Fibroblast of lung (primary cell): ENCODE results near the gene AGAP1. TPM values are rescaled to one million over a fixed set of nuclear protein-coding genes. Genes with fewer than 3 reads are reported as not detected.

Experiments used
- DNase-seq, 2 donors: peaks; one replicate each; pipeline versions ENCODE4 v3.0.0 to v3.0.0-alpha.2; 2010; ENCODE audit warnings: low read depth in 2 of 2
- H2AFZ ChIP-seq: 2 replicates; pipeline ENCODE4 v1.5.1; 2012; ENCODE audit warnings: low read length, control low read depth, inconsistent platforms
- H3K27ac ChIP-seq: 2 replicates; pipeline ENCODE4 v1.5.1; 2011; ENCODE audit warnings: low read length, control low read depth; ENCODE audit not compliant: insufficient read depth
- H3K27me3 ChIP-seq: 2 replicates; pipeline ENCODE4 v1.5.1; 2011; ENCODE audit warnings: mild to moderate bottlenecking, low read length; ENCODE audit not compliant: control insufficient read depth, insufficient read depth
- H3K36me3 ChIP-seq: 2 replicates; pipeline ENCODE4 v1.5.1; 2011; ENCODE audit warnings: low read length; ENCODE audit not compliant: control insufficient read depth, insufficient read depth
- H3K4me1 ChIP-seq: 2 replicates; pipeline ENCODE4 v1.5.1; 2011; ENCODE audit warnings: low read length; ENCODE audit not compliant: control insufficient read depth, insufficient read depth; ENCODE audit errors: extremely low read depth
- H3K4me2 ChIP-seq: 2 replicates; pipeline ENCODE4 v1.5.1; 2011; ENCODE audit warnings: low read length, control low read depth; ENCODE audit not compliant: insufficient read depth; ENCODE audit errors: extremely low read depth
- H3K4me3 ChIP-seq, 4 experiments: fragments of 200-600 bp in 1 of 4; sonication (generic) in 1 of 4; replicated peaks in 1 of 4; 2 replicates each; pipeline ENCODE4 v1.5.1; 2011 to 2016; ENCODE audit warnings: low read length in 4 of 4, low read depth in 3 of 4, mild to moderate bottlenecking in 3 of 4, control low read depth in 2 of 4, inconsistent platforms in 1 of 4, mixed read lengths in 1 of 4; ENCODE audit not compliant: insufficient read depth in 1 of 4; ENCODE audit errors: control extremely low read depth in 1 of 4
- H3K79me2 ChIP-seq: 2 replicates; pipeline ENCODE4 v1.5.1; 2012; ENCODE audit warnings: mild to moderate bottlenecking, low read length, inconsistent platforms; ENCODE audit not compliant: control insufficient read depth, insufficient read depth
- H3K9ac ChIP-seq: 2 replicates; pipeline ENCODE4 v1.5.1; 2011; ENCODE audit warnings: mild to moderate bottlenecking, low read length, control low read depth; ENCODE audit not compliant: insufficient read depth
- H3K9me3 ChIP-seq: 2 replicates; pipeline ENCODE4 v1.5.1; 2012; ENCODE audit warnings: low read depth, low read length; ENCODE audit not compliant: control insufficient read depth, insufficient read depth
- H4K20me1 ChIP-seq: 2 replicates; pipeline ENCODE4 v1.5.1; 2011; ENCODE audit warnings: low read length; ENCODE audit not compliant: control insufficient read depth, insufficient read depth; ENCODE audit errors: extremely low read depth
- EZH2 ChIP-seq: IDR thresholded peaks from 2 replicates; pipeline ENCODE4 v1.5.1; 2012; ENCODE audit warnings: low read length, control low read depth, mild to moderate bottlenecking; ENCODE audit errors: missing control alignments
- polyA plus RNA-seq, 2 donors: library from polyadenylated mRNA; depleted of rRNA in 1 of 2; stranded (reverse) in 1 of 2; unstranded in 1 of 2; fragments of >200 nt; gene quantifications; 2 replicates each; pipeline ENCODE4 v1.2.1, GENCODE V29; 2011 to 2012; ENCODE audit warnings: missing spikeins in 1 of 2
- total RNA-seq: library from RNA; depleted of rRNA; stranded (reverse); fragments of >200 nt; gene quantifications from 2 replicates; pipeline ENCODE4 v1.2.1, GENCODE V29; 2014
- TF ChIP-seq, protein P1 (sequence below), 2 donors: IDR thresholded peaks in 1 of 2; conservative IDR thresholded peaks in 1 of 2; 1 replicate in 1 of 2; 2 replicates in 1 of 2; pipeline ENCODE4 v1.5.1; 2011 to 2012; ENCODE audit warnings: low read length in 2 of 2, control low read depth in 1 of 2, inconsistent platforms in 1 of 2, low read depth in 1 of 2, mild to moderate bottlenecking in 1 of 2

Gene AGAP1
- total and polyA plus RNA-seq, 2 donors (not counting 1 experiment from before 2014, with no cell fraction given), result 10.6 to 14.0 TPM

- Histone ChIP-seq H4K20me1 (no peaks in the 10 kb centered on the region), H3K9ac (no peak overlapping the region), H3K9me3 (no peaks in the 10 kb centered on the region), H3K27ac (no peak overlapping the region), H3K4me2 (no peak overlapping the region), H3K4me1 (no peaks in the 10 kb centered on the region), H3K4me3 (no peak overlapping the region), H3K36me3 (no peaks in the 10 kb centered on the region), H2AFZ (no peak overlapping the region), H3K27me3 (no peaks in the 10 kb centered on the region), H3K79me2 (no peaks in the 10 kb centered on the region)
- no peak for DNase-seq
- TF ChIP-seq EZH2, result no peak
- TF ChIP-seq, protein P1, sequence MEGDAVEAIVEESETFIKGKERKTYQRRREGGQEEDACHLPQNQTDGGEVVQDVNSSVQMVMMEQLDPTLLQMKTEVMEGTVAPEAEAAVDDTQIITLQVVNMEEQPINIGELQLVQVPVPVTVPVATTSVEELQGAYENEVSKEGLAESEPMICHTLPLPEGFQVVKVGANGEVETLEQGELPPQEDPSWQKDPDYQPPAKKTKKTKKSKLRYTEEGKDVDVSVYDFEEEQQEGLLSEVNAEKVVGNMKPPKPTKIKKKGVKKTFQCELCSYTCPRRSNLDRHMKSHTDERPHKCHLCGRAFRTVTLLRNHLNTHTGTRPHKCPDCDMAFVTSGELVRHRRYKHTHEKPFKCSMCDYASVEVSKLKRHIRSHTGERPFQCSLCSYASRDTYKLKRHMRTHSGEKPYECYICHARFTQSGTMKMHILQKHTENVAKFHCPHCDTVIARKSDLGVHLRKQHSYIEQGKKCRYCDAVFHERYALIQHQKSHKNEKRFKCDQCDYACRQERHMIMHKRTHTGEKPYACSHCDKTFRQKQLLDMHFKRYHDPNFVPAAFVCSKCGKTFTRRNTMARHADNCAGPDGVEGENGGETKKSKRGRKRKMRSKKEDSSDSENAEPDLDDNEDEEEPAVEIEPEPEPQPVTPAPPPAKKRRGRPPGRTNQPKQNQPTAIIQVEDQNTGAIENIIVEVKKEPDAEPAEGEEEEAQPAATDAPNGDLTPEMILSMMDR (conservative IDR thresholded peaks at IDR 0.05 in 1 of 2, IDR thresholded peaks at IDR 0.05 in 1 of 2; ENCODE audit: low read depth in 1 of 2, low read length in 2 of 2), result no peak
These were observed 348.0 kb downstream of the AGAP1 start for GRCh38 chr2:235841863-235842262.

DNA sequence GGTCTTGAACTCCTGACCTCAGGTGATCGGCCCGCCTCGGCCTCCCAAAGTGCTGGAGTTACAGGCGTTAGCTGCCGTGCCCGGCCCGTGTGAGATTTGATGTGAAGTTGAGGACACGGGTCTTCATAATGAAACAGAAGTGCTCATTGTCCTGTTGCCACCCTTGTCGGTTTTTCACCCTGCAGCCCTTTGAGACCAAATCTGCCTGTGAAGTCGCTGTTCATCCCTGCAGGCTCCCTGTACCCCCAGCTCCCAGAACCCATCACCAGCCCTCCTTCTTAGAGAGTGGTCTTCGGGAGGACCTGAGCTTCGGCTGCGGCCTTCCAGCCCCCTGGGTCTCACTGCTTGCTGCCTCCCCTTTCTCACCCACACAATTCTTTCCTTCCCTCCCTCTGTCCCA lies 349.1 kb downstream of the AGAP1 start:
- Histone ChIP-seq H3K4me1 (no peaks in the 10 kb centered on the region), H3K4me2 (no peak overlapping the region), H2AFZ (no peak overlapping the region), H3K4me3 (no peak overlapping the region), H3K27ac (no peak overlapping the region), H3K79me2 (no peaks in the 10 kb centered on the region), H3K9ac (no peak overlapping the region), H3K36me3 (no peaks in the 10 kb centered on the region), H3K27me3 (no peaks in the 10 kb centered on the region), H3K9me3 (no peaks in the 10 kb centered on the region), H4K20me1 (no peaks in the 10 kb centered on the region)
- DNase-seq, result no peak
- TF ChIP-seq, protein P1 (conservative IDR thresholded peaks at IDR 0.05 in 1 of 2, IDR thresholded peaks at IDR 0.05 in 1 of 2; ENCODE audit: low read depth in 1 of 2, low read length in 2 of 2), result no peak
- TF ChIP-seq EZH2, result no peak

GRCh38 chr2:235843591-235844395 lies 349.9 kb downstream of the AGAP1 start:
- no peaks in the 10 kb centered on the region for H3K9me3 ChIP-seq
- no peak for TF ChIP-seq EZH2
- TF ChIP-seq, protein P1 (conservative IDR thresholded peaks at IDR 0.05 in 1 of 2, IDR thresholded peaks at IDR 0.05 in 1 of 2; ENCODE audit: low read depth in 1 of 2, low read length in 2 of 2), result no peak
- no peaks in the 10 kb centered on the region for H3K79me2 ChIP-seq
- no peak overlapping the region for H3K9ac ChIP-seq
- DNase-seq, result no peak
- H4K20me1 ChIP-seq, result no peaks in the 10 kb centered on the region
- no peaks in the 10 kb centered on the region for H3K27me3 ChIP-seq
- no peak overlapping the region for H3K4me2 ChIP-seq
- H3K4me1 ChIP-seq, result no peaks in the 10 kb centered on the region
- no peak overlapping the region for H3K4me3 ChIP-seq
- no peak overlapping the region for H3K27ac ChIP-seq
- no peaks in the 10 kb centered on the region for H3K36me3 ChIP-seq
- H2AFZ ChIP-seq, result no peak overlapping the region
